Measurements from ENCODE around the gene PLEKHG4B. TPM values are rescaled to one million over a fixed set of nuclear protein-coding genes. Genes with fewer than 3 reads are reported as not detected.
"Not testable (repeated sequence)": the region's sequence is repeated elsewhere in the genome, so short reads cannot be mapped to it uniquely, and the experiment has no call there.

Gene PLEKHG4B
- total RNA-seq, 1 donor from 2014 or later, result 2.0 TPM

DNA sequence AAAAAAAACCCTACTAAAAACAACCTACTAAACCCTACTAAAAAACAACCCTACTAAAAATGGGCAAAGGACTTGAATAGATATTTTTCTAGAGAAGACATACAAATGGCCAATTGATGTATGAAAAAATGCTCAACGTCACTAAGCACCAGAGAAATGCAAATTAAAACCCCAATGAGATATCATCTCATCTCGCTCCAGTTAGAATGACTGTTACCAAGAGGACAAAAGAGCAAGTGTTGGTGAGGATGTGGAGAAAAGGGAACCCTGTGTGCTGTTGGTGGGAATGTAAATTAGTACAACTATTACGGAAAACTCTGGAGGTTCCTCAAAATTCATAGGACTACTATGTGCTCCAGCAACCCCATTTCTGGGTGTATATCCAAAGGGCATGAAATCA lies 136.9 kb downstream of the PLEKHG4B start:
- H3K36me3 ChIP-seq, result peaks cover 99% of the 10 kb centered on the region
- TF ChIP-seq, protein P1, sequence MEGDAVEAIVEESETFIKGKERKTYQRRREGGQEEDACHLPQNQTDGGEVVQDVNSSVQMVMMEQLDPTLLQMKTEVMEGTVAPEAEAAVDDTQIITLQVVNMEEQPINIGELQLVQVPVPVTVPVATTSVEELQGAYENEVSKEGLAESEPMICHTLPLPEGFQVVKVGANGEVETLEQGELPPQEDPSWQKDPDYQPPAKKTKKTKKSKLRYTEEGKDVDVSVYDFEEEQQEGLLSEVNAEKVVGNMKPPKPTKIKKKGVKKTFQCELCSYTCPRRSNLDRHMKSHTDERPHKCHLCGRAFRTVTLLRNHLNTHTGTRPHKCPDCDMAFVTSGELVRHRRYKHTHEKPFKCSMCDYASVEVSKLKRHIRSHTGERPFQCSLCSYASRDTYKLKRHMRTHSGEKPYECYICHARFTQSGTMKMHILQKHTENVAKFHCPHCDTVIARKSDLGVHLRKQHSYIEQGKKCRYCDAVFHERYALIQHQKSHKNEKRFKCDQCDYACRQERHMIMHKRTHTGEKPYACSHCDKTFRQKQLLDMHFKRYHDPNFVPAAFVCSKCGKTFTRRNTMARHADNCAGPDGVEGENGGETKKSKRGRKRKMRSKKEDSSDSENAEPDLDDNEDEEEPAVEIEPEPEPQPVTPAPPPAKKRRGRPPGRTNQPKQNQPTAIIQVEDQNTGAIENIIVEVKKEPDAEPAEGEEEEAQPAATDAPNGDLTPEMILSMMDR (IDR thresholded peaks at IDR 0.05), result no peak
- no peaks in the 10 kb centered on the region for H3K9me3 ChIP-seq
- intact Hi-C loops (cut with DNase I), result no loop called here
- no peak overlapping the region for H3K27ac ChIP-seq
- DNase-seq (no peak), ATAC-seq (no peak)
- no peaks in the 10 kb centered on the region for H3K4me1 ChIP-seq
- no peaks in the 10 kb centered on the region for H3K27me3 ChIP-seq
- no peak overlapping the region for H3K4me3 ChIP-seq

DNA sequence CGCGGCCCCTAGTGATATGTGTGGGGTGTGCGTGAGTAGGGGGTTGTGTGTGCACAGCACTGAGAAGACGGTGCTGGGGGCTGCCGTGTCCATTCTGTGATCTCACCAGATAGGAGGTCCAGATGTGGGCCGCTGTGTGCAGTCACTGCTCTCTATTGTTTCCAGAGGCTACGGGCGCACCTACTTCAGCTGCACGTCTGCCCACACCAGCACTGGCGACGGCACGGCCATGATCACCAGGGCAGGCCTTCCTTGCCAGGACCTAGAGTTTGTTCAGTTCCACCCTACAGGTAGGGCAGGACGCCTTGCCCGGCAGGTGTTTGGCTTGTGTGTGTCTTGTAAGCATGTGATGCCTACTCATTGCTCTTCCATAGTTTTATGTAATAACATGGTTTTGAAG lies 138.7 kb downstream of the PLEKHG4B start:
- Histone ChIP-seq H3K27ac (no peak overlapping the region), H3K36me3 (peaks cover 99% of the 10 kb centered on the region), H3K27me3 (no peaks in the 10 kb centered on the region), H3K4me1 (no peaks in the 10 kb centered on the region), H3K9me3 (no peaks in the 10 kb centered on the region), H3K4me3 (no peak overlapping the region)
- ATAC-seq (peak; percentile 15), DNase-seq (no peak)
- intact Hi-C loops (cut with DNase I), result no loop called here
- TF ChIP-seq, protein P1 (IDR thresholded peaks at IDR 0.05), result no peak

DNA sequence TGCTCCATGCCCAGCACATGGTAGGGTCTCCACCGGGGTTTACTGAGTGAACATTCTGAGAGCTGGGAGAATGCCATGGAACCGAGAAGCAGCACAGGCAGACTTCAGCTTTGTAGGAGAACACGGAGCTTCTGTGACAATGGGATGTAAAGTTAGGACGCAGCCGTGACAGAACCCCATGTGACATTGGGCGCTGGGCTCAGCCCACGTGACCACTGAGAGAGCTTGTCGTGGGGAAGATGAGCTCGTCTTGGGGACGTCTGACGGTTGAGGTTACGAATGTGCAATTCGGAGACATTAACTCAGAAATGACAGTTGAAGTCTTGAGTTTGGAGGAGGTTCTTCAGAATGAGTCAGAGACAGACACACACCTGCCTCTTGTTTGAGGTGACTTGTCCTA lies 139.7 kb downstream of the PLEKHG4B start:
- intact Hi-C loops (cut with DNase I), result no loop called here
- H3K27ac ChIP-seq, result no peak overlapping the region
- no peaks in the 10 kb centered on the region for H3K4me1 ChIP-seq
- peaks cover 99% of the 10 kb centered on the region for H3K36me3 ChIP-seq
- H3K4me3 ChIP-seq, result no peak overlapping the region
- DNase-seq, result no peak
- ATAC-seq, result no peak
- H3K27me3 ChIP-seq, result no peaks in the 10 kb centered on the region
- TF ChIP-seq, protein P1 (IDR thresholded peaks at IDR 0.05), result no peak
- H3K9me3 ChIP-seq, result no peaks in the 10 kb centered on the region

DNA sequence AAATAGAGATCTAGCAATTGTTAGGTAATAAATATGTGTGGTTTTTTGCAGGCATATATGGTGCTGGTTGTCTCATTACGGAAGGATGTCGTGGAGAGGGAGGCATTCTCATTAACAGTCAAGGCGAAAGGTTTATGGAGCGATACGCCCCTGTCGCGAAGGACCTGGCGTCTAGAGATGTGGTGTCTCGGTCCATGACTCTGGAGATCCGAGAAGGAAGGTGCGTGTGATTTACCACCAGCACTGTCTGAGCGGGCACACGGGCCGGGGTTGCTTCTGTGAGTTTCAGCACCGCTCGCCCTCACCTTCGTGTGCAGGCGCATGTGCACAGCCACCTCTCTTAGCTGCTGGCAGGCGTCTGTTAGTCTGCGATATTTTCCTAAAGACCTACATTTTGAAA lies 141.5 kb downstream of the PLEKHG4B start:
- ATAC-seq; H3K27ac ChIP-seq; H3K9me3 ChIP-seq; H3K4me3 ChIP-seq; intact Hi-C loops (cut with DNase I); H3K4me1 ChIP-seq; H3K27me3 ChIP-seq; DNase-seq: not testable (repeated sequence)
- H3K36me3 ChIP-seq, result peaks cover 95% of the 10 kb centered on the region

DNA sequence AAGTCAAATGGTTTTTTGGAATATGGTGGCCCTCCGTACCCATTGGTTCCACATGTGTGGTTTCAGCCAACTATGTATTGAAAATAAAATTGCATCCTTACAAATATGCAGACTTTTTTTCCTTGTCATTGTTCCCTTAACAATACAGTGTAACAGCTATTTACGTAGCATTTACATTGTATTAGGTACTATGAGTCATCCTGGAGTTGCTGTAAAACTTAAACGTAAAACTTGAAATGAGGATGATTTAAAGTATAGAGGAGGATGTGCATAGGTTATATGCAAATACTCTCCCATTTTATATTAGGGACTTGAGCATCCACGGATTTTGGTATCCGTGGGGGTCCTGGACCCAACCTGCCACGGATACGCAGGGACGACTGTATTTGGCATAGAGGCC lies 142.5 kb downstream of the PLEKHG4B start:
- ATAC-seq (no peak), DNase-seq (no peak)
- H3K4me1 ChIP-seq, result no peaks in the 10 kb centered on the region
- H3K9me3 ChIP-seq, result no peaks in the 10 kb centered on the region
- H3K27ac ChIP-seq, result no peak overlapping the region
- H3K27me3 ChIP-seq, result no peaks in the 10 kb centered on the region
- H3K4me3 ChIP-seq, result no peak overlapping the region
- TF ChIP-seq, protein P1 (IDR thresholded peaks at IDR 0.05), result no peak
- H3K36me3 ChIP-seq, result peaks cover 93% of the 10 kb centered on the region
- intact Hi-C loops (cut with DNase I), result no loop called here

DNA sequence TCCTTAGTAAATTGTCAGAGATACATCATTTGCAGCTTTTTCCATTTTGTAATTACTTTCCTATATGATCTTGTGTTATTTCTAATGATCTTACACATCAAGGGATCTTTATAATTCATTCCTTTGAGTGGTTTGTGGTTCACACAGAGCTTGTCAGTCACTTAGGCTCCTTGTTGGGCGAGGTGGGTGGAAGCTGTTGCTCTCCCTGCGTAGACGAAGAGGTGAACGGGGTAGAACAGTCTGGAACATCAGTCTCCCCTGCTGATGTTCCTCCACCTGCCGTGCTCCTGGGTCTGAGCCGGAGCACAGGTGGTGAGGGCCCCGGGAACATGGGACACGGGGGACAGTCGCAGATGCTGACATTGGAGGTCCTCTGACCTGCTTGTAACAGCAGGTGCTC lies 143.6 kb downstream of the PLEKHG4B start:
- H3K4me1 ChIP-seq; DNase-seq; intact Hi-C loops (cut with DNase I); H3K4me3 ChIP-seq; H3K9me3 ChIP-seq; H3K27ac ChIP-seq; H3K27me3 ChIP-seq: not testable (repeated sequence)
- ATAC-seq, result peak; percentile 29
- peaks cover 94% of the 10 kb centered on the region for H3K36me3 ChIP-seq

DNA sequence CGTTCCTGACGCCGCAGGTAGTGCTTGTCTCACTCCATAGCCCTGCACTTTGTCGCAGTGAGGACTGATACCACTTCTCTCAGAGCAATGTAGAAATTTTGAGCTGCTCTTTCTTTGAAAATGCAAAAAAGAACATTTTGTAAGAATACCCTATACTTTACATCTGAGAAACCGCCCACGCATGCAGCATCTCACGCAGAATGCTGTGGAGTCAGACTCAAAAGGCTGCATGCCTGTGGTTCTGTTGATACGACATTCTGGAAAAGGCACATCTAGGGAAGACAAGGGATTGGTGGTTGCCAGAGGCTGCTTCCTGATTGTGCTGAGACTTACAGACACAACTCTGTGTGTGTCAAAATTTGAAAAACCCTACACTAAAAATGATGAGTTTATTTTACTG lies 146.0 kb downstream of the PLEKHG4B start:
- H3K27me3 ChIP-seq; intact Hi-C loops (cut with DNase I); ATAC-seq; H3K4me3 ChIP-seq; H3K27ac ChIP-seq; H3K9me3 ChIP-seq; H3K4me1 ChIP-seq; DNase-seq: not testable (repeated sequence)
- H3K36me3 ChIP-seq, result peaks cover 94% of the 10 kb centered on the region

Other genes starting within 250 kb of the PLEKHG4B start
- gene LRRC14B, start 99.3 kb downstream of the PLEKHG4B start, total RNA-seq, result not detected
- gene CCDC127, start 126.0 kb downstream of the PLEKHG4B start, total RNA-seq, result 5.5 TPM
- 94.0 TPM for gene SDHA, start 126.2 kb downstream of the PLEKHG4B start, total RNA-seq
- gene PDCD6, start 179.5 kb downstream of the PLEKHG4B start, total RNA-seq, result 69.5 TPM
- gene AHRR, start 229.5 kb downstream of the PLEKHG4B start, total RNA-seq, result 11.3 TPM